Naive thymus-derived CD4-positive, alpha-beta T cell (primary cell): ENCODE results near the gene GJA3. TPM values are rescaled to one million over a fixed set of nuclear protein-coding genes. Genes with fewer than 3 reads are reported as not detected.

Experiments
- ATAC-seq: fragments of 150-1000 bp; cut with Tn5 transposase; 2 replicates; pipeline ENCODE4 v1.10.0; 2021; ENCODE audit warnings: mild to moderate bottlenecking, moderate library complexity
- CTCF ChIA-PET: fragments of 350-600 bp; sonication (Branson Sonifier 250); formaldehyde crosslinking; loops from one replicate; lab custom pipeline; 2021; ENCODE audit warnings: antibody characterized with exemption; lab: Charles Lee
- POLR2A ChIA-PET: fragments of 350-600 bp; sonication (Branson Sonifier 250); formaldehyde crosslinking; loops from one replicate; lab custom pipeline; 2021; ENCODE audit warnings: antibody characterized with exemption, inconsistent platforms; lab: Charles Lee
- DNase-seq, 9 donors: peaks; one replicate each; pipeline versions ENCODE4 v3.0.0 to v3.0.0-alpha.2; 2020 to 2022; ENCODE audit warnings: mixed read lengths in 1 of 9
- H3K27ac ChIP-seq: one replicate; pipeline ENCODE4 v1.7.0; 2013; ENCODE audit warnings: mild to moderate bottlenecking, low read depth, low read length, moderate library complexity
- H3K27me3 ChIP-seq, 2 donors: one replicate each; pipeline ENCODE4 v1.7.0; 2013; ENCODE audit warnings: low read length in 2 of 2, mild to moderate bottlenecking in 2 of 2, moderate library complexity in 2 of 2; ENCODE audit not compliant: control insufficient read depth in 2 of 2, insufficient read depth in 2 of 2
- H3K36me3 ChIP-seq, 3 experiments: 1 replicate in 2 of 3; 2 replicates in 1 of 3; pipeline ENCODE4 v1.7.0; 2013; ENCODE audit warnings: low read length in 3 of 3, mild to moderate bottlenecking in 3 of 3, moderate library complexity in 1 of 3; ENCODE audit not compliant: insufficient read depth in 3 of 3, control insufficient read depth in 2 of 3
- H3K4me1 ChIP-seq, 2 donors: one replicate each; pipeline ENCODE4 v1.7.0; 2013; ENCODE audit warnings: low read length in 2 of 2, mild to moderate bottlenecking in 2 of 2, moderate library complexity in 1 of 2; ENCODE audit not compliant: control insufficient read depth in 2 of 2, insufficient read depth in 2 of 2
- H3K4me3 ChIP-seq: 2 replicates; pipeline ENCODE4 v1.7.0; 2013; ENCODE audit warnings: mild to moderate bottlenecking, low read length
- H3K9me3 ChIP-seq, 3 experiments: 1 replicate in 2 of 3; 2 replicates in 1 of 3; pipeline ENCODE4 v1.7.0; 2013; ENCODE audit warnings: low read length in 3 of 3; ENCODE audit not compliant: control insufficient read depth in 2 of 3
- H3K27ac Mint-ChIP-seq, 9 donors: one replicate each; pipeline ENCODE4 v1.8.0; 2020 to 2022; ENCODE audit warnings: mixed read lengths in 9 of 9, mild to moderate bottlenecking in 8 of 9, moderate library complexity in 5 of 9, inconsistent platforms in 2 of 9
- H3K27me3 Mint-ChIP-seq, 5 donors: one replicate each; pipeline ENCODE4 v1.8.0; 2021 to 2022; ENCODE audit warnings: mixed read lengths in 5 of 5, mild to moderate bottlenecking in 1 of 5
- H3K36me3 Mint-ChIP-seq, 5 donors: one replicate each; pipeline ENCODE4 v1.8.0; 2020 to 2022; ENCODE audit warnings: mixed read lengths in 5 of 5, mild to moderate bottlenecking in 3 of 5, inconsistent platforms in 1 of 5
- H3K4me1 Mint-ChIP-seq, 7 donors: one replicate each; pipeline ENCODE4 v1.8.0; 2020 to 2022; ENCODE audit warnings: mixed read lengths in 7 of 7, mild to moderate bottlenecking in 3 of 7, inconsistent platforms in 1 of 7
- H3K4me3 Mint-ChIP-seq, 10 donors: one replicate each; pipeline ENCODE4 v1.8.0; 2020 to 2022; ENCODE audit warnings: mild to moderate bottlenecking in 10 of 10, mixed read lengths in 10 of 10, moderate library complexity in 6 of 10, inconsistent platforms in 2 of 10
- H3K9me3 Mint-ChIP-seq, 11 donors: one replicate each; pipeline ENCODE4 v1.8.0; 2020 to 2022; ENCODE audit warnings: mixed read lengths in 11 of 11, mild to moderate bottlenecking in 4 of 11, inconsistent platforms in 1 of 11, moderate library complexity in 1 of 11
- intact Hi-C, 2 donors: fragments of 100-400 bp; cut with micrococcal nuclease; formaldehyde crosslinking; loops; one replicate each; pipeline ENCODE4 v1.15.1; 2023
- polyA plus RNA-seq, 2 donors: library from polyadenylated mRNA; unstranded; fragments of 300-500 nt; fragmentation: Illumina TruSeq; gene quantifications; one replicate each; pipeline ENCODE4 v1.2.3, GENCODE V29; 2021
- total RNA-seq, 6 experiments: library from RNA in 5 of 6; stranded (reverse) in 5 of 6; gene quantifications; 1 replicate in 5 of 6; 2 replicates in 1 of 6; pipeline ENCODE4 v1.2.3 and lab custom pipeline; 2021 to 2026

Gene GJA3
- total and polyA plus RNA-seq, 7 experiments from 2014 or later = 0.05 to 0.17 (median 0.07) TPM; not detected in 3

GRCh38 chr13:20142023-20142926 is 18.6 kb downstream of the GJA3 start:
- H3K4me3 Mint-ChIP-seq = peak overlapping the region in 1 of 10 donors; percentile 7
- H3K4me1 ChIP-seq = no peaks in the 10 kb centered on the region
- ChIA-PET CTCF (no interaction called here), POLR2A (interaction anchor here (0.6 to 0.9 kb wide), 2 partner anchors 15 to 277 kb away, joined by 3 to 4 read pairs; no protein-coding TSS in a partner anchor)
- H3K9me3 ChIP-seq = no peaks in the 10 kb centered on the region
- no peak overlapping the region for H3K27ac Mint-ChIP-seq
- DNase-seq (no peak), ATAC-seq (no peak)
- H3K4me1 Mint-ChIP-seq = peaks cover 0 to 10% (median 5%) of the 10 kb centered on the region in 7 donors
- H3K36me3 Mint-ChIP-seq = peaks cover 0 to 5% (median 0%) of the 10 kb centered on the region in 5 donors
- peaks cover 45 to 71% (median 56%) of the 10 kb centered on the region in 5 donors for H3K27me3 Mint-ChIP-seq
- H3K27ac ChIP-seq = no peak overlapping the region
- peaks cover 0 to 12% of the 10 kb centered on the region in 2 donors for H3K27me3 ChIP-seq
- peaks cover 0 to 4% (median 0%) of the 10 kb centered on the region in 11 donors for H3K9me3 Mint-ChIP-seq
- no peaks in the 10 kb centered on the region for H3K36me3 ChIP-seq
- no peak overlapping the region for H3K4me3 ChIP-seq
- intact Hi-C loops = no loop called here

DNA sequence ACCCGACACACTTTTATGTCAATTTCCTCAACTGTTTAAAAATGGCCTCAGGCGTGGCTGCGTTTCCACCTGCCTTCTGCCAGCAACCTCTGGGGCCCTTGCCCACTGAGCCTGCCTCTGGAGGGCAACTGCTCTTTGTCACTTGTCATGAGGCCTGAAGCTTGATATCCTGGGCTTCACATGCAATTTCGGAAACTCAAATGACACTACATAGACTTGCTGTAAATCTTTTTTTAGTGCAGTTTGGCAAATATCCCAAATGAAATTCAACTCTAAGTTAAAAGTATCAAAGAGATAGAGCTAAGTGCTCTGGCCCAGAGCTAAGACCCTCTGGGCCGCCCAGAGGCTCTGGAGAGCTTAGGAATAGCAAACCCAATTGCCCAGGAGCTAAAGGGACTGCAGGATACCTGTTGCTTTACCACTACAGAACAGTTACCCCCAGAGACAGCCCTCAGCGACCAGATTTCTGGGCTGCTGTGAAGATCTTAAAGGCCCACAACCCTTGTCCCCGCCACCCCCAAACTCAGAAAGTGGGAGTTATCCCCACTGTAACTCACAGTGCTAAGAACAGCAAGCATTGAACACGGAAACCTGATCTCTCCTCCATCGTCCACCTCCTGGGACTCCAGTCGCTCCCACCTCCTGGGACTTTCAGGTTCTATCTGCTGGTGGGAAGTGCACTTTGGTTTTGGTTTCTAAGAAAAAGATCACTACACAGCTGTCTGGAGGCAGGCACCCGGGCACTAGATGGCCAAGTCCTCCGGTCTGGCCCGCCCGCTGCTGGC is 19.4 kb downstream of the GJA3 start:
- H3K4me3 ChIP-seq = no peak overlapping the region
- no peak overlapping the region for H3K27ac Mint-ChIP-seq
- ChIA-PET CTCF (no interaction called here), POLR2A (interaction anchor here (0.9 kb wide), 1 partner anchor 14 kb away, joined by 3 read pairs; no protein-coding TSS in a partner anchor)
- H3K27me3 Mint-ChIP-seq = peaks cover 43 to 74% (median 62%) of the 10 kb centered on the region in 5 donors
- ATAC-seq (no peak), DNase-seq (no peak)
- H3K36me3 ChIP-seq = no peaks in the 10 kb centered on the region
- H3K9me3 Mint-ChIP-seq = peaks cover 0 to 4% (median 0%) of the 10 kb centered on the region in 11 donors
- peak overlapping the region in 1 of 10 donors; percentile 39 for H3K4me3 Mint-ChIP-seq
- H3K27me3 ChIP-seq = peaks cover 0 to 12% of the 10 kb centered on the region in 2 donors
- peaks cover 0 to 14% (median 8%) of the 10 kb centered on the region in 7 donors for H3K4me1 Mint-ChIP-seq
- peaks cover 0 to 4% of the 10 kb centered on the region in 2 donors for H3K4me1 ChIP-seq
- H3K36me3 Mint-ChIP-seq = peaks cover 0 to 5% (median 0%) of the 10 kb centered on the region in 5 donors
- H3K27ac ChIP-seq = no peak overlapping the region
- H3K9me3 ChIP-seq = no peaks in the 10 kb centered on the region
- intact Hi-C loops = no loop called here

DNA sequence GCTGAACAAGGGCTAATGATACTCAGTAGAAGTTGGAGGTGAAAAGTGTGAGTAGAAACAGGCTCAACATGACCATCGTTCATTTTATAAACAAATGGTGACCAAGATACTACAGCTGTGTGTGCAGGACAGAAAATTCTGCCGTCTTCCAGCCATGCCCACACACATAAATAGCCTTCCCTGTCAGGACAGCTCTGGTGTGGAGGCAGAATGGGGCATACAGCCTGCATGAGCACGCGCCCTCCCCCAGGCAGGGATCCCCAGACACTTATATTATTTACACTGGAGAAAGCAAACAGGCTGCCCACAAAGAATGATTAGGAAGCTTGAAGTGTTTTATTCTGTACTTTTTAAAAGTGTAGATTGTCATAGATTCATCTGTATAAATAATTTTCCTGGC is 20.4 kb downstream of the GJA3 start:
- Histone ChIP-seq H3K4me1 (peaks cover 0 to 4% of the 10 kb centered on the region in 2 donors), H3K36me3 (no peaks in the 10 kb centered on the region), H3K27me3 (peaks cover 0 to 12% of the 10 kb centered on the region in 2 donors), H3K4me3 (no peak overlapping the region), H3K27ac (no peak overlapping the region), H3K9me3 (no peaks in the 10 kb centered on the region)
- ChIA-PET CTCF (no interaction called here), POLR2A (no interaction called here)
- H3K36me3 Mint-ChIP-seq = peaks cover 0 to 5% (median 0%) of the 10 kb centered on the region in 5 donors
- no peak overlapping the region for H3K27ac Mint-ChIP-seq
- no peak for ATAC-seq
- H3K27me3 Mint-ChIP-seq = peaks cover 38 to 75% (median 61%) of the 10 kb centered on the region in 5 donors
- H3K4me1 Mint-ChIP-seq = peaks cover 0 to 14% (median 9%) of the 10 kb centered on the region in 7 donors
- no peak overlapping the region for H3K4me3 Mint-ChIP-seq
- intact Hi-C loops = no loop called here
- H3K9me3 Mint-ChIP-seq = peaks cover 0 to 4% (median 0%) of the 10 kb centered on the region in 11 donors
- no peak for DNase-seq

DNA sequence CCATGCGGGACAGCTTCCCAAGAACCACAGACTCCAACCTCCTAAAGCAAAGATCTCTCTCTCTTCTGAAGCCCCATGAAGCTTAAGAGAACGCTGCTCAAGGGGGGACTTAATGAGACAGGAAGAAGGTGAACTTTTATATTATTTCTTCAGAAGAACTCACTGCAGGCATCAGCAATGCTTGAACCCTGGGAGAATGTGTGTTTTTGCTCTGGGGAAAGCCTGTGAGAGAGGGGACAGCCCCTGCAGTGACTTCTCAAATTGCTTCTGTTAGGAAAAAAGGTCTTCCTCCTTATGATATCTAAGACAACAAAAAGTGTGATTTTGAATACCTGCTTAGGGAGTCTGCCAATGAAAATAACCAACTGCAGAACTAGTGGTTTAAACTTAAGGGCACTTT is 23.0 kb downstream of the GJA3 start:
- intact Hi-C loops = no loop called here
- CTCF ChIA-PET = no interaction called here
- POLR2A ChIA-PET = no interaction called here

DNA sequence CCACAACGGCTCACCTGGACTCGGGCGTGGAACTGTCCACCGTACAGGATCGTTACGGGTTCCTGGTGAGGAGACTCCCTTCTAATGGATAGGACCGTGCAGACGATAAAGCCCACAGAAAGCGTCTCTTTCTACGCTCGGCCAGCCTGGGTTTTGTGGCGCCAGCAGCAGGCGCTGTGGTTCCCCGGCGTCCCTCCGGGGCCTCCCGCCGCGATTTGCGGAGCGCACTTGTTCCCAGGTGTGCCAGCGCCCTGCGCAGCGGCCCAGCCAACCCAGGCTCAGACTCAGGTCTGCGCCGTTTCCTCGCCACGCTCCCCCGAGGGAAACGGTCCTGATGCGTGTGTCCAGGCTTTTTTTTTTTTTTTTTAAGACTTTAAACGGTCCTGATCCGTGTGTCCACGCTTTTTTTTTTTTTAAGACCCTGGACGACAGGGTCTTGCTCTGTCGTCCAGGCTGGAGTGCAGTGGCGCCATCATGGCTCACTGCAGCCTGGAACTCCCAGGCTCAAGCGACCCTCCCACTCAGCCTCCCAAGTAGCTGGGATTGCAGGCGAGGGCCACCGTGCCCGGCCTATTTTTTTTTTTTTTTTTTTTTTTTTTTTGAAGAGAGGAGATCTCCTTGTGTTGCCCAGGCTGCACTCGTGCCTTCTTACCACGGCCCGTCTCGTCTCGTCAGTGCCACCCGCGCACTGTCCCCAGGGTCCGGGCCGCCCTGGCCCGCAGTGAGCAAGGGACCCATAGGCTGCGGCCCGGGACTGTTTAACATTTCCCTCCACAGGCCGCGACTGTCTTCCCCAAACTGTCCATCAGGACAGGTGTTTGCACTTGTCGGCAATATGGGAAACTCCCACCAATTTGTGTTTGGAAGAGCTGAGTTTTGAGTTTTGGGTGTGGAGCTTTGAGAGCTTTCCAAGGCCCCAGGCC is 23.8 kb downstream of the GJA3 start:
- Mint-ChIP-seq H3K36me3 (no peaks in the 10 kb centered on the region), H3K4me1 (peaks cover 0 to 9% (median 6%) of the 10 kb centered on the region in 7 donors), H3K27me3 (peaks cover 24 to 65% (median 53%) of the 10 kb centered on the region in 5 donors), H3K4me3 (peak overlapping the region in 6 of 10 donors; percentile 14 to 43 (median 32)), H3K27ac (no peak overlapping the region), H3K9me3 (peaks cover 0 to 4% (median 0%) of the 10 kb centered on the region in 11 donors)
- ATAC-seq (peak; percentile 78), DNase-seq (peak in 5 of 9 donors; percentile 22 to 44 (median 33))
- Histone ChIP-seq H3K27me3 (peaks cover 0 to 6% of the 10 kb centered on the region in 2 donors), H3K27ac (no peak overlapping the region), H3K4me1 (peaks cover 0 to 4% of the 10 kb centered on the region in 2 donors), H3K36me3 (no peaks in the 10 kb centered on the region), H3K9me3 (no peaks in the 10 kb centered on the region), H3K4me3 (no peak overlapping the region)
- intact Hi-C loops = no loop called here
- ChIA-PET POLR2A (no interaction called here), CTCF (no interaction called here)

More for the DNA sequence above, 23.0 kb downstream of the GJA3 start:
- Mint-ChIP-seq H3K4me3 (no peak overlapping the region), H3K36me3 (no peaks in the 10 kb centered on the region), H3K27me3 (peaks cover 27 to 68% (median 54%) of the 10 kb centered on the region in 5 donors), H3K9me3 (peaks cover 0 to 4% (median 0%) of the 10 kb centered on the region in 11 donors), H3K4me1 (peaks cover 0 to 10% (median 7%) of the 10 kb centered on the region in 7 donors), H3K27ac (no peak overlapping the region)
- H3K27ac ChIP-seq = no peak overlapping the region
- H3K9me3 ChIP-seq = no peaks in the 10 kb centered on the region
- DNase-seq (no peak), ATAC-seq (no peak)
- peaks cover 0 to 6% of the 10 kb centered on the region in 2 donors for H3K27me3 ChIP-seq
- H3K4me3 ChIP-seq = no peak overlapping the region
- H3K36me3 ChIP-seq = no peaks in the 10 kb centered on the region
- peaks cover 0 to 4% of the 10 kb centered on the region in 2 donors for H3K4me1 ChIP-seq
